Liver (tissue), 9 donors: Measurements from ENCODE around the gene SIGLEC9. TPM values are rescaled to one million over a fixed set of nuclear protein-coding genes. Genes with fewer than 3 reads are reported as not detected.

ENCODE experiments used
- DNase-seq: peaks from one replicate; pipeline ENCODE4 v3.0.0-alpha.2; 2017; ENCODE audit warnings: low spot score
- H3K27ac ChIP-seq, 2 donors: one replicate each; pipeline ENCODE4 v1.7.0; 2013; ENCODE audit warnings: inconsistent platforms in 2 of 2, low read length in 2 of 2, control low read depth in 1 of 2, low read depth in 1 of 2, mild to moderate bottlenecking in 1 of 2
- H3K27me3 ChIP-seq, 4 donors: one replicate each; pipeline versions ENCODE4 v1.6.1 to v1.7.0; 2013; ENCODE audit warnings: low read length in 3 of 4, inconsistent platforms in 1 of 4, mild to moderate bottlenecking in 1 of 4, moderate library complexity in 1 of 4; ENCODE audit not compliant: control insufficient read depth in 4 of 4, insufficient read depth in 4 of 4
- H3K36me3 ChIP-seq, 4 donors: one replicate each; pipeline versions ENCODE4 v1.6.1 to v1.7.0; 2013; ENCODE audit warnings: low read length in 3 of 4, mild to moderate bottlenecking in 3 of 4, low read depth in 1 of 4, moderate library complexity in 1 of 4; ENCODE audit not compliant: control insufficient read depth in 4 of 4, insufficient read depth in 3 of 4
- H3K4me1 ChIP-seq, 4 donors: one replicate each; pipeline versions ENCODE4 v1.6.1 to v1.7.0; 2013; ENCODE audit warnings: low read length in 3 of 4, mild to moderate bottlenecking in 3 of 4, moderate library complexity in 1 of 4; ENCODE audit not compliant: control insufficient read depth in 4 of 4, insufficient read depth in 4 of 4
- H3K4me3 ChIP-seq, 3 donors: one replicate each; pipeline versions ENCODE4 v1.6.1 to v1.7.0; 2013; ENCODE audit warnings: low read length in 3 of 3, control low read depth in 1 of 3, low read depth in 1 of 3, mild to moderate bottlenecking in 1 of 3
- H3K9ac ChIP-seq, 2 donors: one replicate each; pipeline ENCODE4 v1.7.0; 2013; ENCODE audit warnings: low read length in 2 of 2, mild to moderate bottlenecking in 2 of 2, moderate library complexity in 2 of 2, control low read depth in 1 of 2, low read depth in 1 of 2
- H3K9me3 ChIP-seq, 4 donors: one replicate each; pipeline versions ENCODE4 v1.6.1 to v1.7.0; 2013; ENCODE audit warnings: low read length in 3 of 4; ENCODE audit not compliant: control insufficient read depth in 4 of 4
- CTCF ChIP-seq: fragments of 150-350 bp; IDR thresholded peaks from 2 replicates; pipeline ENCODE4 v1.5.1; 2017; ENCODE audit warnings: improper control_type of control experiment, low read depth, low read length; ENCODE audit not compliant: missing input control
- EGR1 ChIP-seq, 2 donors: IDR thresholded peaks; 2 replicates each; pipeline ENCODE4 v1.6.1; 2016 to 2018; ENCODE audit warnings: antibody characterized with exemption in 2 of 2, low read depth in 2 of 2
- FOXA1 ChIP-seq: IDR thresholded peaks from 2 replicates; pipeline ENCODE4 v1.6.1; 2016; ENCODE audit warnings: antibody characterized with exemption
- HNF4A ChIP-seq, 2 donors: conservative IDR thresholded peaks; 2 replicates each; pipeline ENCODE4 v1.6.1; 2016; ENCODE audit warnings: antibody characterized with exemption in 2 of 2, mild to moderate bottlenecking in 2 of 2
- HNF4G ChIP-seq: IDR thresholded peaks from 2 replicates; pipeline ENCODE4 v1.6.1; 2016; ENCODE audit warnings: antibody characterized with exemption
- JUND ChIP-seq, 2 donors: IDR thresholded peaks; 2 replicates each; pipeline ENCODE4 v1.6.1; 2016; ENCODE audit warnings: antibody characterized with exemption in 2 of 2
- NR2F2 ChIP-seq: IDR thresholded peaks from 2 replicates; pipeline ENCODE4 v1.6.1; 2016; ENCODE audit warnings: antibody characterized with exemption
- RAD21 ChIP-seq, 2 donors: IDR thresholded peaks; 2 replicates each; pipeline ENCODE4 v1.6.1; 2016; ENCODE audit warnings: antibody characterized with exemption in 2 of 2, mild to moderate bottlenecking in 2 of 2
- REST ChIP-seq: IDR thresholded peaks from 2 replicates; pipeline ENCODE4 v1.6.1; 2016; ENCODE audit warnings: antibody characterized with exemption, mild to moderate bottlenecking
- RXRA ChIP-seq, 2 donors: IDR thresholded peaks; 2 replicates each; pipeline ENCODE4 v1.6.1; 2017 to 2018; ENCODE audit warnings: antibody characterized with exemption in 2 of 2, mild to moderate bottlenecking in 1 of 2
- TAF1 ChIP-seq: conservative IDR thresholded peaks from 2 replicates; pipeline ENCODE4 v1.6.1; 2016; ENCODE audit warnings: antibody characterized with exemption, mild to moderate bottlenecking
- WGBS: extraction: QIAGEN DNeasy Blood & Tissue Kit; methylation state at CpG from one replicate; pipeline ENCODE4 v1.1.7; 2013; 5-methylcytosine and 5-hydroxymethylcytosine counted together
- polyA plus RNA-seq, 2 donors: library from polyadenylated mRNA; stranded (reverse) in 1 of 2; unstranded in 1 of 2; fragments of 200-250 nt in 1 of 2; fragments of >200 nt in 1 of 2; fragmentation: Nextera tagmentation in 1 of 2; extraction: Ambion mirVana in 1 of 2; gene quantifications; one replicate each; pipeline versions ENCODE4 v1.2.1 to v1.2.3, GENCODE V29; 2013 to 2015
- total RNA-seq, 2 donors: library from RNA; depleted of rRNA; stranded (reverse); fragments of >200 nt; gene quantifications; one replicate each; pipeline ENCODE4 v1.2.3, GENCODE V29; 2014
- TF ChIP-seq, protein P1 (sequence below): IDR thresholded peaks from 2 replicates; pipeline ENCODE4 v1.6.1; 2016; ENCODE audit warnings: antibody characterized with exemption
- TF ChIP-seq, protein P2 (sequence below): IDR thresholded peaks from 2 replicates; pipeline ENCODE4 v1.6.1; 2016; ENCODE audit warnings: antibody characterized with exemption
- TF ChIP-seq, protein P3 (sequence below): IDR thresholded peaks from 2 replicates; pipeline ENCODE4 v1.6.1; 2016; ENCODE audit warnings: antibody characterized with exemption
- donor health status: healthy.
- donor health status: healthy.
- donor health status: healthy.
- donor health status: healthy.
- donor health status: healthy.

Gene SIGLEC9
- total and polyA plus RNA-seq, 4 donors, result 3.0 to 5.4 (median 4.4) TPM

GRCh38 chr19:51102991-51103390 is 21.7 kb upstream of the SIGLEC9 start:
- H3K9ac ChIP-seq, result no peak overlapping the region
- H3K4me1 ChIP-seq, result peaks cover 6 to 12% (median 9%) of the 10 kb centered on the region in 4 donors
- TF ChIP-seq NR2F2 (no peak), HNF4G (no peak), HNF4A (conservative IDR thresholded peaks at IDR 0.05) (no peak), FOXA1 (no peak), REST (no peak), RXRA (IDR thresholded peaks at IDR 0.05) (no peak), CTCF (no peak), JUND (IDR thresholded peaks at IDR 0.05) (no peak), RAD21 (IDR thresholded peaks at IDR 0.05) (no peak)
- TF ChIP-seq, protein P1, sequence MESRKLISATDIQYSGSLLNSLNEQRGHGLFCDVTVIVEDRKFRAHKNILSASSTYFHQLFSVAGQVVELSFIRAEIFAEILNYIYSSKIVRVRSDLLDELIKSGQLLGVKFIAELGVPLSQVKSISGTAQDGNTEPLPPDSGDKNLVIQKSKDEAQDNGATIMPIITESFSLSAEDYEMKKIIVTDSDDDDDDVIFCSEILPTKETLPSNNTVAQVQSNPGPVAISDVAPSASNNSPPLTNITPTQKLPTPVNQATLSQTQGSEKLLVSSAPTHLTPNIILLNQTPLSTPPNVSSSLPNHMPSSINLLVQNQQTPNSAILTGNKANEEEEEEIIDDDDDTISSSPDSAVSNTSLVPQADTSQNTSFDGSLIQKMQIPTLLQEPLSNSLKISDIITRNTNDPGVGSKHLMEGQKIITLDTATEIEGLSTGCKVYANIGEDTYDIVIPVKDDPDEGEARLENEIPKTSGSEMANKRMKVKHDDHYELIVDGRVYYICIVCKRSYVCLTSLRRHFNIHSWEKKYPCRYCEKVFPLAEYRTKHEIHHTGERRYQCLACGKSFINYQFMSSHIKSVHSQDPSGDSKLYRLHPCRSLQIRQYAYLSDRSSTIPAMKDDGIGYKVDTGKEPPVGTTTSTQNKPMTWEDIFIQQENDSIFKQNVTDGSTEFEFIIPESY, result no peak
- no peak for DNase-seq
- no peaks in the 10 kb centered on the region for H3K27me3 ChIP-seq
- peaks cover 3 to 15% (median 10%) of the 10 kb centered on the region in 4 donors for H3K36me3 ChIP-seq
- H3K4me3 ChIP-seq, result no peak overlapping the region
- no peak overlapping the region for H3K27ac ChIP-seq
- 96% methylated on average over 7 of the region's 7 CpGs for WGBS
- H3K9me3 ChIP-seq, result no peaks in the 10 kb centered on the region

GRCh38 chr19:51103926-51104341 is 20.8 kb upstream of the SIGLEC9 start:
- Histone ChIP-seq H3K9ac (no peak overlapping the region), H3K27me3 (no peaks in the 10 kb centered on the region), H3K27ac (no peak overlapping the region), H3K4me3 (no peak overlapping the region), H3K9me3 (no peaks in the 10 kb centered on the region), H3K4me1 (peaks cover 9 to 16% (median 13%) of the 10 kb centered on the region in 4 donors), H3K36me3 (peaks cover 3 to 15% (median 10%) of the 10 kb centered on the region in 4 donors)
- TF ChIP-seq, protein P2, sequence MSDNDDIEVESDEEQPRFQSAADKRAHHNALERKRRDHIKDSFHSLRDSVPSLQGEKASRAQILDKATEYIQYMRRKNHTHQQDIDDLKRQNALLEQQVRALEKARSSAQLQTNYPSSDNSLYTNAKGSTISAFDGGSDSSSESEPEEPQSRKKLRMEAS, result no peak
- no peak for TF ChIP-seq EGR1 (IDR thresholded peaks at IDR 0.05; ENCODE audit: low read depth in 2 of 2)
- TF ChIP-seq RXRA (IDR thresholded peaks at IDR 0.05), result no peak
- no peak for TF ChIP-seq RAD21 (IDR thresholded peaks at IDR 0.05)
- no peak for TF ChIP-seq TAF1
- no peak for TF ChIP-seq HNF4A (conservative IDR thresholded peaks at IDR 0.05)
- TF ChIP-seq REST, result no peak
- TF ChIP-seq, protein P1, result no peak
- no peak for TF ChIP-seq FOXA1
- TF ChIP-seq CTCF, result no peak
- TF ChIP-seq, protein P3, sequence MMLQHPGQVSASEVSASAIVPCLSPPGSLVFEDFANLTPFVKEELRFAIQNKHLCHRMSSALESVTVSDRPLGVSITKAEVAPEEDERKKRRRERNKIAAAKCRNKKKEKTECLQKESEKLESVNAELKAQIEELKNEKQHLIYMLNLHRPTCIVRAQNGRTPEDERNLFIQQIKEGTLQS, result no peak
- TF ChIP-seq NR2F2, result no peak
- WGBS, result 90% methylated on average over 49 of the region's 49 CpGs
- DNase-seq, result no peak
